Mononuclear cell (primary cell): ENCODE data around the gene MPZL3. TPM values are rescaled to one million over a fixed set of nuclear protein-coding genes. Genes with fewer than 3 reads are reported as not detected.

Source experiments
- total RNA-seq: library from RNA; depleted of rRNA; stranded (reverse); fragments of >200 nt; gene quantifications from one replicate; pipeline ENCODE4 v1.2.3, GENCODE V29; 2012

The MPZL3 gene
- total RNA-seq, 1 donor, result 16.7 TPM

Other genes with a start within 250 kb of the MPZL3 start
- not detected for gene TMPRSS4, start 175.3 kb downstream of the MPZL3 start, total RNA-seq
- 0.21 TPM for gene SMIM35, start 165.4 kb downstream of the MPZL3 start, total RNA-seq
- 0.10 TPM for gene SCN4B, start 99.5 kb downstream of the MPZL3 start, total RNA-seq
- gene SCN2B, start 75.7 kb downstream of the MPZL3 start, total RNA-seq, result not detected
- 90.4 TPM for gene JAML, start 27.4 kb downstream of the MPZL3 start, total RNA-seq
- gene MPZL2, start 11.9 kb upstream of the MPZL3 start, total RNA-seq, result 1.5 TPM
- gene CD3E, start 52.4 kb upstream of the MPZL3 start, total RNA-seq, result 136 TPM
- gene CD3D, start 90.3 kb upstream of the MPZL3 start, total RNA-seq, result 122 TPM
- 49.7 TPM for gene CD3G, start 92.0 kb upstream of the MPZL3 start, total RNA-seq
- 50.5 TPM for gene UBE4A, start 107.2 kb upstream of the MPZL3 start, total RNA-seq
- 50.8 TPM for gene ATP5MG, start 149.2 kb upstream of the MPZL3 start, total RNA-seq
- 126 TPM for gene KMT2A, start 184.1 kb upstream of the MPZL3 start, total RNA-seq